Natural killer cell (primary cell): Measurements from ENCODE around the gene EMC7. TPM values are rescaled to one million over a fixed set of nuclear protein-coding genes. Genes with fewer than 3 reads are reported as not detected.

ENCODE experiments used
- ATAC-seq, 3 donors: fragments of 150-1000 bp in 2 of 3; fragments of 200-7000 bp in 1 of 3; cut with Tn5 transposase; 1 replicate in 1 of 3; 2 replicates in 2 of 3; pipeline ENCODE4 v1.10.0; 2021; ENCODE audit warnings: mild to moderate bottlenecking in 2 of 3, moderate library complexity in 2 of 3
- DNase-seq, 2 donors: peaks; one replicate each; pipeline versions ENCODE4 v3.0.0 to v3.0.0-alpha.2; 2013 to 2021; ENCODE audit warnings: mixed read lengths in 1 of 2
- H3K27ac ChIP-seq: one replicate; pipeline ENCODE4 v1.5.1; 2013; ENCODE audit warnings: mild to moderate bottlenecking, low read length
- H3K27me3 ChIP-seq: one replicate; pipeline ENCODE4 v1.6.1; 2013; ENCODE audit warnings: low read length; ENCODE audit not compliant: control insufficient read depth, insufficient read depth
- H3K36me3 ChIP-seq: one replicate; pipeline ENCODE4 v1.6.1; 2013; ENCODE audit warnings: low read length; ENCODE audit not compliant: control insufficient read depth, insufficient read depth
- H3K4me1 ChIP-seq: one replicate; pipeline ENCODE4 v1.6.1; 2013; ENCODE audit warnings: low read length; ENCODE audit not compliant: control insufficient read depth, insufficient read depth
- H3K4me3 ChIP-seq: one replicate; pipeline ENCODE4 v1.5.1; 2013; ENCODE audit warnings: low read length
- H3K9me3 ChIP-seq: one replicate; pipeline ENCODE4 v1.6.1; 2013; ENCODE audit warnings: low read length; ENCODE audit not compliant: control insufficient read depth, insufficient read depth
- H3K27ac Mint-ChIP-seq, 2 donors: one replicate each; pipeline ENCODE4 v1.8.0; 2022; ENCODE audit warnings: mild to moderate bottlenecking in 2 of 2, mixed read lengths in 2 of 2, moderate library complexity in 1 of 2
- H3K27me3 Mint-ChIP-seq, 2 donors: one replicate each; pipeline ENCODE4 v1.8.0; 2022; ENCODE audit warnings: low read depth in 2 of 2, mixed read lengths in 2 of 2
- H3K36me3 Mint-ChIP-seq: one replicate; pipeline ENCODE4 v1.8.0; 2022; ENCODE audit warnings: mixed read lengths
- H3K4me1 Mint-ChIP-seq, 2 donors: one replicate each; pipeline ENCODE4 v1.8.0; 2022; ENCODE audit warnings: mixed read lengths in 2 of 2
- H3K4me3 Mint-ChIP-seq: one replicate; pipeline ENCODE4 v1.8.0; 2022; ENCODE audit warnings: mild to moderate bottlenecking, moderate library complexity, mixed read lengths
- H3K9me3 Mint-ChIP-seq, 2 donors: one replicate each; pipeline ENCODE4 v1.8.0; 2022; ENCODE audit warnings: mixed read lengths in 2 of 2
- CTCF ChIP-seq: fragments of 200-600 bp; IDR thresholded peaks from one replicate; pipeline ENCODE4 v1.8.0; 2022; ENCODE audit warnings: antibody characterized with exemption
- WGBS: methylation state at CpG from one replicate; pipeline ENCODE4 v1.1.7; 2013; ENCODE audit warnings: missing lambda C conversion rate; ENCODE audit not compliant: insufficient coverage; 5-methylcytosine and 5-hydroxymethylcytosine counted together
- intact Hi-C: fragments of 100-400 bp; cut with micrococcal nuclease; formaldehyde crosslinking; loops from one replicate; pipeline ENCODE4 v1.14.2; 2022
- total RNA-seq, 4 donors: library from RNA; stranded (reverse); fragments of 120-200 nt in 1 of 4; gene quantifications; one replicate each; pipeline versions ENCODE4 v1.2.3 to v1.2.4, GENCODE V29; 2013 to 2022

Gene EMC7
- total RNA-seq, 3 donors from 2014 or later (not counting 1 experiment from before 2014, with no cell fraction given) = 55.9 to 60.8 (median 59.6) TPM

- ATAC-seq (no peak), DNase-seq (no peak)
- WGBS = 100% methylated on average over 1 of the region's 1 CpG
- H3K36me3 Mint-ChIP-seq = no peaks in the 10 kb centered on the region
- Histone ChIP-seq H3K4me3 (no peak overlapping the region), H3K36me3 (no peaks in the 10 kb centered on the region), H3K27me3 (no peaks in the 10 kb centered on the region), H3K4me1 (no peaks in the 10 kb centered on the region), H3K9me3 (no peaks in the 10 kb centered on the region), H3K27ac (no peak overlapping the region)
- H3K27ac Mint-ChIP-seq = no peak overlapping the region
- no peak for TF ChIP-seq CTCF
- intact Hi-C loops = no loop called here
- H3K4me3 Mint-ChIP-seq = no peak overlapping the region
- H3K9me3 Mint-ChIP-seq = no peaks in the 10 kb centered on the region
- H3K4me1 Mint-ChIP-seq = peaks cover 0 to under 1% of the 10 kb centered on the region in 2 donors
- no peaks in the 10 kb centered on the region for H3K27me3 Mint-ChIP-seq
Observed at GRCh38 chr15:34132881-34133280, 31.2 kb upstream of the EMC7 start.

- Histone ChIP-seq H3K4me3 (no peak overlapping the region), H3K36me3 (no peaks in the 10 kb centered on the region), H3K27ac (no peak overlapping the region), H3K27me3 (no peaks in the 10 kb centered on the region), H3K4me1 (no peaks in the 10 kb centered on the region), H3K9me3 (no peaks in the 10 kb centered on the region)
- Mint-ChIP-seq H3K4me3 (no peak overlapping the region), H3K27ac (no peak overlapping the region), H3K4me1 (peaks cover 0 to 7% of the 10 kb centered on the region in 2 donors), H3K27me3 (no peaks in the 10 kb centered on the region), H3K9me3 (peaks cover 0 to 2% of the 10 kb centered on the region in 2 donors), H3K36me3 (no peaks in the 10 kb centered on the region)
- DNase-seq = no peak
- TF ChIP-seq CTCF = no peak
- 100% methylated on average over 1 of the region's 2 CpGs for WGBS
- intact Hi-C loops = no loop called here
- no peak for ATAC-seq
Observed at GRCh38 chr15:34128898-34129297, 27.2 kb upstream of the EMC7 start.

- Histone ChIP-seq H3K9me3 (no peaks in the 10 kb centered on the region), H3K27me3 (no peaks in the 10 kb centered on the region), H3K4me1 (no peaks in the 10 kb centered on the region), H3K4me3 (no peak overlapping the region), H3K27ac (no peak overlapping the region), H3K36me3 (no peaks in the 10 kb centered on the region)
- no peaks in the 10 kb centered on the region for H3K27me3 Mint-ChIP-seq
- peaks cover 0 to 7% of the 10 kb centered on the region in 2 donors for H3K4me1 Mint-ChIP-seq
- H3K9me3 Mint-ChIP-seq = peaks cover 0 to 2% of the 10 kb centered on the region in 2 donors
- ATAC-seq = no peak
- intact Hi-C loops = no loop called here
- no peak overlapping the region for H3K4me3 Mint-ChIP-seq
- TF ChIP-seq CTCF = no peak
- DNase-seq = no peak
- H3K36me3 Mint-ChIP-seq = no peaks in the 10 kb centered on the region
- no peak overlapping the region for H3K27ac Mint-ChIP-seq
Observed at GRCh38 chr15:34126522-34126921, 24.9 kb upstream of the EMC7 start.

GRCh38 chr15:34125945-34126344 is 24.3 kb upstream of the EMC7 start:
- Histone ChIP-seq H3K4me3 (no peak overlapping the region), H3K4me1 (no peaks in the 10 kb centered on the region), H3K27ac (no peak overlapping the region), H3K36me3 (no peaks in the 10 kb centered on the region), H3K27me3 (no peaks in the 10 kb centered on the region), H3K9me3 (no peaks in the 10 kb centered on the region)
- Mint-ChIP-seq H3K27me3 (peaks cover 0 to 5% of the 10 kb centered on the region in 2 donors), H3K9me3 (peaks cover 0 to 2% of the 10 kb centered on the region in 2 donors), H3K27ac (no peak overlapping the region), H3K4me3 (no peak overlapping the region), H3K36me3 (no peaks in the 10 kb centered on the region), H3K4me1 (peaks cover 0 to 7% of the 10 kb centered on the region in 2 donors)
- TF ChIP-seq CTCF = no peak
- DNase-seq (no peak), ATAC-seq (no peak)
- intact Hi-C loops = no loop called here
- no CpG with 5 or more reads among the region's 1 CpG for WGBS
